Ramos (cell line): Measurements from ENCODE around the gene CSH2.
"Not testable (repeated sequence)": the region's sequence is repeated elsewhere in the genome, so short reads cannot be mapped to it uniquely, and the experiment has no call there.

Experiments
- in situ Hi-C: fragments of 300-500 bp; cut with MboI; formaldehyde crosslinking; loops from one replicate; pipeline ENCODE4 v1.14.3; 2022; ENCODE audit warnings: low sequenced_read_pairs; ENCODE audit not compliant: unreplicated experiment

Gene CSH2

GRCh38 chr17:63869491-63870291 lies 3.8 kb downstream of the CSH2 start:
- in situ Hi-C loops = loop anchor here (25.0 kb wide), 1 partner anchor 432 kb away; the partner anchor contains the start of gene CYB561

GRCh38 chr17:63866625-63867024 lies 6.9 kb downstream of the CSH2 start:
- in situ Hi-C loops = loop anchor here (25.0 kb wide), 1 partner anchor 429 kb away; the partner anchor contains the start of gene CYB561

GRCh38 chr17:63859257-63859656 lies 14.2 kb downstream of the CSH2 start:
- in situ Hi-C loops = loop anchor here (25.0 kb wide), 1 partner anchor 422 kb away; the partner anchor contains the start of gene CYB561

- in situ Hi-C loops = loop anchor here (25.0 kb wide), 1 partner anchor 419 kb away; the partner anchor contains the start of gene CYB561
Measured at GRCh38 chr17:63856425-63856824, 17.1 kb downstream of the CSH2 start.

GRCh38 chr17:63855185-63855584 lies 18.3 kb downstream of the CSH2 start:
- in situ Hi-C loops = loop anchor here (25.0 kb wide), 1 partner anchor 418 kb away; the partner anchor contains the start of gene CYB561

- in situ Hi-C loops = loop anchor here (25.0 kb wide), 1 partner anchor 417 kb away; the partner anchor contains the start of gene CYB561
Measured at GRCh38 chr17:63854709-63855108, 18.8 kb downstream of the CSH2 start.

- in situ Hi-C loops = loop anchor here (25.0 kb wide), 1 partner anchor 416 kb away; the partner anchor contains the start of gene CYB561
Measured at GRCh38 chr17:63853260-63853659, 20.2 kb downstream of the CSH2 start.

GRCh38 chr17:63850401-63850800 lies 23.1 kb downstream of the CSH2 start:
- in situ Hi-C loops = loop anchor here (25.0 kb wide), 1 partner anchor 413 kb away; the partner anchor contains the start of gene CYB561

GRCh38 chr17:63848834-63849689 lies 24.4 kb downstream of the CSH2 start:
- in situ Hi-C loops = no loop called here

- in situ Hi-C loops = no loop called here
Measured at GRCh38 chr17:63847525-63848249, 25.8 kb downstream of the CSH2 start.

GRCh38 chr17:63845509-63845908 lies 28.0 kb downstream of the CSH2 start:
- in situ Hi-C loops = no loop called here

GRCh38 chr17:63843910-63844677 lies 29.4 kb downstream of the CSH2 start:
- in situ Hi-C loops = no loop called here

GRCh38 chr17:63843387-63843888 lies 30.0 kb downstream of the CSH2 start:
- in situ Hi-C loops = not testable (repeated sequence)

GRCh38 chr17:63842540-63843386 lies 30.7 kb downstream of the CSH2 start, which contains the start of gene SMARCD2:
Gene SMARCD2, minus strand, starts transcription at chr17:63842685. Its CDS starts 11 bp downstream, at chr17:63842674.
- in situ Hi-C loops = no loop called here

- in situ Hi-C loops = no loop called here
Measured at GRCh38 chr17:63842173-63842539, 31.3 kb downstream of the CSH2 start.

GRCh38 chr17:63841350-63842172 lies 31.9 kb downstream of the CSH2 start:
- in situ Hi-C loops = no loop called here
